ENCODE results near the gene SYT6.
"Not testable (repeated sequence)": the region's sequence is repeated elsewhere in the genome, so short reads cannot be mapped to it uniquely, and the experiment has no call there.

SYT6 gene

DNA sequence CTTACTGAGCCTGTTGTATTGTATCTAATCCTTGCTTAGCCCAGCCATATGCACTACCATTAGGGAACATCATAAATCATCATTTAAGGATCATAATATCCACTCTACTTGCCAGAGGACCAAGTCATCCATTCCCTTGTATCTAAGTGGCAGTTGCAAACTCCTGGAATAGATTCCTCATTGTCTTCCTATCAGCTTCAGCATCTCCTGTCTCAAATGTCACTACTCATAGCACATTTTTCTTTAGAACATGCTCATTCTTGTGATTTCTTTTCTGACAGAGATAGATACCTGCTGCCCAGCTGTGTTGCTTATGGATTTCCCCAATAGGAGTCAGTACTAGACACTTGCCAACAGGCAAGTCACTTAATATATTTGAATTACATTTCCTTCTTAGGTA lies 90.1 kb downstream of the SYT6 start:
- no peak for DNase-seq

- DNase-seq: no peak
Observed at GRCh38 chr1:114062477-114063099, 91.1 kb downstream of the SYT6 start.

DNA sequence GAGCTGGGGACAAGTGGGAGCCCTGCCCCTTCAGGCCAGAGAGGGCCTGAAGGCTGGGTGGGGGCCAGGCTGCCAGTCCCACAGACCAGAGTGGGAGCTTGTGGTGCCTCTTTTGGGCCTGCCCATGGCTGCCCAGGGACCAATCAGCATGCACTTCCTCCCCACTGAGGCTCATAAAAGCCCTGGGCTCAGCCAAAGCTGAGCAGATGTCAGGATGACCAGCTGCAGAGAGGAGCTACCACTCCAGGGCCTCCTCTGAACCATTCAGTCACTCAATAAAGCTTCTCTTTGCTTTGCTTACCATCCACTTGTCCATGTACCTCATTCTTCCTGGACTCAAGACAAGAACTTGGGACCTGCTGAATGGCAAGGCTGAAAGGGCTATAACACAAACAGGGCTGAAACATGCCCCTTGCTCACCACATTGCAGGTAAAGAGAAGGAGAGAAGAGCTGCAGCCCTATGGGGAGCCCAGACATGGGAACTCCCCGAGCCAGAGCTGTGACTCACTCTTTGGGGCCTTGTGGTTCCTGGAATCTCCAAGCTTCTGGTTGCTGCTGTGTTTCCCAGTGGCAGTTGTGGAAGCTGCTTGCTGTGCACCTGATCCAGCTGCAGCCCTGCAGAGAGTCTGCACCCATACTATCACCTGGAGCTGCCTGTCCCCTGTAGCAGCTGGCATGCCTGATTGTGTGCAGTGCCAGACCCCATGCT lies 92.4 kb downstream of the SYT6 start:
- no peak for DNase-seq

- DNase-seq: not testable (repeated sequence)
Observed at GRCh38 chr1:114058236-114058635, 95.4 kb downstream of the SYT6 start.

GRCh38 chr1:114054148-114054547 lies 99.5 kb downstream of the SYT6 start:
- DNase-seq: no peak

- DNase-seq: no peak
Observed at GRCh38 chr1:114048232-114048631, 105.4 kb downstream of the SYT6 start.

DNA sequence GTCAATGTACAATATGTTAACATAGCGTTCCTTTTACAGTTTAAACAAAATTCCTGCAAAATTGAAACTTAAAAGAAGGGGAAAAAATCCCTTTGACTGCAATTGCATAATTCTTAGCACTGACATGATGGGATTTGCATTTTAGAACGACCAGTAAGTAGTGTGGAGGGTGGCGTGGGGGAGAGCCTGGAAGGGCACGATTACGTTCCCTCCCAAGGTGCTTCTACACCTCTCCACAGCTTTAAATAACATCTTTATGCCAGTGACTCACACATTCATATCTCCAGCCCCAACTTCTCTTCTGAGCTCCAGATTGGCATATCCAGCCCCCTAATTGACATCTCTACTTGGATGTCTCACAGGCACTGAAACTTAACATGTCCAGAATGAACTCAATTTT lies 110.1 kb downstream of the SYT6 start:
- DNase-seq: no peak

DNA sequence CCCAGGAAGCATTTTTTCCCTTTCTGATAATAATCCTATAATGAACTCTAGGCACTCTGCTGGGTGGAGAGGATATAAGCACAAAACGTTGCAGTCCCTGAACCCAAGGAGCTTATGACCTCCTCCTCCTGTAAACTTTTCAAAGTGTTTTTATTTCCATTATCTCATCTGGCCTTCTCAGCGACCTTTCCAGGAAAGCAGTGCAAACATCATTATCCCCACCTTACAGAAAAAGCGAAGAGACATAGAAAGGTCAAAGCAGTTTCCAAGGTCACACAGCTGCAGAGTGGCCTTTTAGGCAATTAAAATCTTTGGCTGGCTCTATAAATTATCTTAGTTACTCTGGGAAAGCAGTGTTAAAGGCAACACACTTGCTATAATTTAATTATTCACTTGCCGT lies 110.6 kb downstream of the SYT6 start:
- DNase-seq: no peak

GRCh38 chr1:114040273-114041015 lies 113.2 kb downstream of the SYT6 start:
- DNase-seq: no peak

Measured in activated effector memory CD4-positive, alpha-beta T cell treated with Interleukin-2 at 50 U/mL for 16 hours (primary cell).